ENCODE measurements around the gene CEP95.

CEP95 gene

DNA sequence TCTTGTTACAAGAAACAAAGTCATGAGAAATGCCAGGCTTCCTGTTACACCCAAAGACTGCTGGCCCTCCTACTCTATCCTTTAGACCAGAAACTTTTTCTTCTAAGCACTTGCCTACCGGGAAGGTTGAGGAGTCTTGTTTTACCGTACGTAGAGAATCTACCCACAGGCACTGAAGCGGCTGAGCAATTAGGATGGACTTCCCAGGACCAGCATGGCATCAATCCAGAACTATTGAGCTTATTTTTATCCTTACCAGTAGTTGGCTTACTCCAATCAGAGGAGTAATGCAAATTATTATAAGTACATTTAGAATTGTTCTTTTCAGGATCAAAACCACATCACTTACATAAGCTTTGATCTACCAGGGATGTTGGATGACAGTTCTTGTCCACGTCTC, 25.6 kb downstream of the CEP95 start:
- H3K4me3 ChIP-seq (ENCODE audit: low read depth, low read length), result no peak overlapping the region
- ChIA-PET CTCF (interaction anchor here (1.0 to 1.2 kb wide), 3 partner anchors 25 to 208 kb away, joined by 3 read pairs; no protein-coding TSS in a partner anchor), POLR2A (interaction anchor here (1.3 kb wide), 1 partner anchor 26 kb away, joined by 3 read pairs; the partner anchor contains the start of gene CEP95)
- no peak for DNase-seq (ENCODE audit: low read depth, low spot score)
- TF ChIP-seq, protein P1, sequence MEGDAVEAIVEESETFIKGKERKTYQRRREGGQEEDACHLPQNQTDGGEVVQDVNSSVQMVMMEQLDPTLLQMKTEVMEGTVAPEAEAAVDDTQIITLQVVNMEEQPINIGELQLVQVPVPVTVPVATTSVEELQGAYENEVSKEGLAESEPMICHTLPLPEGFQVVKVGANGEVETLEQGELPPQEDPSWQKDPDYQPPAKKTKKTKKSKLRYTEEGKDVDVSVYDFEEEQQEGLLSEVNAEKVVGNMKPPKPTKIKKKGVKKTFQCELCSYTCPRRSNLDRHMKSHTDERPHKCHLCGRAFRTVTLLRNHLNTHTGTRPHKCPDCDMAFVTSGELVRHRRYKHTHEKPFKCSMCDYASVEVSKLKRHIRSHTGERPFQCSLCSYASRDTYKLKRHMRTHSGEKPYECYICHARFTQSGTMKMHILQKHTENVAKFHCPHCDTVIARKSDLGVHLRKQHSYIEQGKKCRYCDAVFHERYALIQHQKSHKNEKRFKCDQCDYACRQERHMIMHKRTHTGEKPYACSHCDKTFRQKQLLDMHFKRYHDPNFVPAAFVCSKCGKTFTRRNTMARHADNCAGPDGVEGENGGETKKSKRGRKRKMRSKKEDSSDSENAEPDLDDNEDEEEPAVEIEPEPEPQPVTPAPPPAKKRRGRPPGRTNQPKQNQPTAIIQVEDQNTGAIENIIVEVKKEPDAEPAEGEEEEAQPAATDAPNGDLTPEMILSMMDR (IDR thresholded peaks at IDR 0.05; ENCODE audit: insufficient read depth, low read length, missing control alignments), result no peak

GRCh38 chr17:64533784-64534183, 27.0 kb downstream of the CEP95 start:
- H3K4me3 ChIP-seq (ENCODE audit: low read depth, low read length), result no peak overlapping the region
- CTCF ChIA-PET, result interaction anchor here (0.9 to 2.4 kb wide), 10 partner anchors 9 to 207 kb away, joined by 3 to 11 read pairs (median 3); no protein-coding TSS in a partner anchor
- DNase-seq (ENCODE audit: low read depth, low spot score), result no peak
- POLR2A ChIA-PET, result interaction anchor here (1.8 kb wide), 1 partner anchor 27 kb away, joined by 5 read pairs; the partner anchor contains the start of genes CEP95 and DDX5
- TF ChIP-seq, protein P1 (IDR thresholded peaks at IDR 0.05; ENCODE audit: insufficient read depth, low read length, missing control alignments), result no peak

GRCh38 chr17:64534187-64534586, 27.4 kb downstream of the CEP95 start:
- TF ChIP-seq, protein P1 (IDR thresholded peaks at IDR 0.05; ENCODE audit: insufficient read depth, low read length, missing control alignments), result no peak
- POLR2A ChIA-PET, result interaction anchor here (1.8 kb wide), 1 partner anchor 28 kb away, joined by 5 read pairs; the partner anchor contains the start of genes CEP95 and DDX5
- no peak overlapping the region for H3K4me3 ChIP-seq (ENCODE audit: low read depth, low read length)
- CTCF ChIA-PET, result interaction anchor here (0.9 to 2.4 kb wide), 8 partner anchors 9 to 118 kb away, joined by 3 to 11 read pairs (median 3); no protein-coding TSS in a partner anchor
- no peak for DNase-seq (ENCODE audit: low read depth, low spot score)

GRCh38 chr17:64535357-64535756, 28.6 kb downstream of the CEP95 start:
- ChIA-PET CTCF (interaction anchor here (1.1 to 2.4 kb wide), 2 partner anchors 10 to 115 kb away, joined by 3 to 11 read pairs; no protein-coding TSS in a partner anchor), POLR2A (no interaction called here)
- H3K4me3 ChIP-seq (ENCODE audit: low read depth, low read length), result no peak overlapping the region
- TF ChIP-seq, protein P1 (IDR thresholded peaks at IDR 0.05; ENCODE audit: insufficient read depth, low read length, missing control alignments), result no peak
- DNase-seq (ENCODE audit: low read depth, low spot score), result no peak

GRCh38 chr17:64536913-64537312, 30.1 kb downstream of the CEP95 start:
- H3K4me3 ChIP-seq (ENCODE audit: low read depth, low read length), result no peak overlapping the region
- ChIA-PET CTCF (interaction anchor here (1.2 kb wide), 1 partner anchor 117 kb away, joined by 3 read pairs; no protein-coding TSS in a partner anchor), POLR2A (no interaction called here)
- DNase-seq (ENCODE audit: low read depth, low spot score), result no peak
- TF ChIP-seq, protein P1 (IDR thresholded peaks at IDR 0.05; ENCODE audit: insufficient read depth, low read length, missing control alignments), result no peak

DNA sequence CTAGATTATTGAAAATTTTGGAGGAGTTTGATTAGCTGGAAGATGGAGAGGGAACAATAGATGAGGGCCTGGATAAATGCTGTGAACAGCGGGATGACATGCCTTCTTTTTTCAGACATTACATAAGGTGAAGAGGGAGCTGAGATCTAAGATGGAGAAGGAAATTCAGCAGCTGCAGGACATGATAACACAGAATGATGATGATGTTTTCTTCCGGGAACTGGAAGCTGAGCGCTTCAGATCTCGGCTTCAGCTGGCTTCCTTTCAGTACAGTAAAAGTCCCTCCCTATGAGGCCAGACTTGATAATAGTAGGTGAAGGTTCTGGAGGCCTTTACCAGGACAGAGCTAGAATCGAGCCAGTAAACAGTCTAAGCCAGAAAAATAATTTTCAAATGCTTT, 30.7 kb downstream of the CEP95 start:
- POLR2A ChIA-PET, result no interaction called here
- CTCF ChIA-PET, result interaction anchor here (0.8 to 1.2 kb wide), 3 partner anchors 10 to 237 kb away, joined by 3 read pairs; no protein-coding TSS in a partner anchor
- TF ChIP-seq, protein P1 (IDR thresholded peaks at IDR 0.05; ENCODE audit: insufficient read depth, low read length, missing control alignments), result no peak
- no peak overlapping the region for H3K4me3 ChIP-seq (ENCODE audit: low read depth, low read length)
- DNase-seq (ENCODE audit: low read depth, low spot score), result no peak

Measured in AG04449 (cell line).